Ovary (tissue), 3 donors: ENCODE results near the gene SLC25A25.

Experiments
- CTCF ChIP-seq, 3 donors: fragments of 450-650 bp in 2 of 3; fragments of 200-600 bp in 1 of 3; IDR thresholded peaks; one replicate each; pipeline versions ENCODE4 v1.5.1 to v1.8.0; 2016 to 2022; ENCODE audit warnings: antibody characterized with exemption in 3 of 3, mild to moderate bottlenecking in 1 of 3
- POLR2A ChIP-seq: fragments of 450-650 bp; IDR thresholded peaks from one replicate; pipeline ENCODE4 v1.6.1; 2017; ENCODE audit warnings: antibody characterized with exemption, mild to moderate bottlenecking, moderate library complexity
- donor health status: DM: no; HTN: no; CAD: no.

GRCh38 chr9:128088253-128088945 is 20.4 kb downstream of the SLC25A25 start:
- TF ChIP-seq CTCF (IDR thresholded peaks at IDR 0.05), result no peak
- no peak for TF ChIP-seq POLR2A
